ENCODE results near the gene ACCS.

The ACCS gene

GRCh38 chr11:44065841-44066731, at the start of gene ACCS:
Gene ACCS, plus strand, starts transcription at chr11:44066270. Its CDS starts 1,358 bp downstream, at chr11:44067628.
- TF ChIP-seq CTCF (IDR thresholded peaks at IDR 0.05; ENCODE audit: low read depth, low read length, missing control alignments): peak; percentile 91
- H3K4me3 ChIP-seq (ENCODE audit: low read depth, low read length): peak within 1 kb of the TSS; percentile 73
- DNase-seq: peak; percentile 84
- peak within 1 kb of the TSS; percentile 78 for H3K27ac ChIP-seq
- H3K27me3 ChIP-seq (replicated peaks): no peaks in the 10 kb centered on the region
- in situ Hi-C loops (cut with HindIII; ENCODE audit: low pct_ligation_motif_present, low sequenced_read_pairs): no loop called here
- H3K36me3 ChIP-seq (replicated peaks): no peaks in the 10 kb centered on the region

GRCh38 chr11:44016546-44017442, 49.3 kb upstream of the ACCS start:
- Histone ChIP-seq H3K36me3 (replicated peaks) (no peaks in the 10 kb centered on the region), H3K27ac (no peak overlapping the region), H3K4me3 (ENCODE audit: low read depth, low read length) (no peak overlapping the region), H3K27me3 (replicated peaks) (no peaks in the 10 kb centered on the region)
- DNase-seq: no peak
- no peak for TF ChIP-seq CTCF (IDR thresholded peaks at IDR 0.05; ENCODE audit: low read depth, low read length, missing control alignments)
- in situ Hi-C loops (cut with HindIII; ENCODE audit: low pct_ligation_motif_present, low sequenced_read_pairs): no loop called here

- Histone ChIP-seq H3K27me3 (replicated peaks) (no peaks in the 10 kb centered on the region), H3K4me3 (ENCODE audit: low read depth, low read length) (no peak overlapping the region), H3K27ac (no peak overlapping the region), H3K36me3 (replicated peaks) (no peaks in the 10 kb centered on the region)
- in situ Hi-C loops (cut with HindIII; ENCODE audit: low pct_ligation_motif_present, low sequenced_read_pairs): no loop called here
- no peak for DNase-seq
- TF ChIP-seq CTCF (IDR thresholded peaks at IDR 0.05; ENCODE audit: low read depth, low read length, missing control alignments): no peak
Observed at GRCh38 chr11:44017443-44018126, 48.5 kb upstream of the ACCS start.

- H3K27me3 ChIP-seq (replicated peaks): no peaks in the 10 kb centered on the region
- TF ChIP-seq CTCF (IDR thresholded peaks at IDR 0.05; ENCODE audit: low read depth, low read length, missing control alignments): no peak
- in situ Hi-C loops (cut with HindIII; ENCODE audit: low pct_ligation_motif_present, low sequenced_read_pairs): no loop called here
- H3K36me3 ChIP-seq (replicated peaks): no peaks in the 10 kb centered on the region
- H3K4me3 ChIP-seq (ENCODE audit: low read depth, low read length): no peak overlapping the region
- DNase-seq: no peak
- no peak overlapping the region for H3K27ac ChIP-seq
Observed at GRCh38 chr11:44018127-44018521, 47.9 kb upstream of the ACCS start.

- no peak overlapping the region for H3K27ac ChIP-seq
- TF ChIP-seq CTCF (IDR thresholded peaks at IDR 0.05; ENCODE audit: low read depth, low read length, missing control alignments): no peak
- in situ Hi-C loops (cut with HindIII; ENCODE audit: low pct_ligation_motif_present, low sequenced_read_pairs): no loop called here
- no peak for DNase-seq
- H3K27me3 ChIP-seq (replicated peaks): no peaks in the 10 kb centered on the region
- H3K36me3 ChIP-seq (replicated peaks): no peaks in the 10 kb centered on the region
- H3K4me3 ChIP-seq (ENCODE audit: low read depth, low read length): no peak overlapping the region
Observed at GRCh38 chr11:44018829-44019228, 47.2 kb upstream of the ACCS start.

All from brain microvascular endothelial cell (primary cell).